D721Med (cell line): Measurements from ENCODE around the gene C1GALT1C1L.
"Not testable (repeated sequence)": the region's sequence is repeated elsewhere in the genome, so short reads cannot be mapped to it uniquely, and the experiment has no call there.

ENCODE experiments used
- DNase-seq: peaks from one replicate; pipeline ENCODE4 v3.0.0; 2011; ENCODE audit warnings: low spot score; ENCODE audit not compliant: insufficient read length
- FAIRE-seq: peaks from 2 replicates; lab custom pipeline; 2011; peaks lifted over from hg19 to GRCh38; lab: Jason Lieb, UNC
- CTCF ChIP-seq: IDR thresholded peaks from 2 replicates; pipeline ENCODE4 v1.5.1; 2012; ENCODE audit warnings: mild to moderate bottlenecking, control low read depth; ENCODE audit not compliant: insufficient read depth; ENCODE audit errors: missing control alignments

The C1GALT1C1L gene

GRCh38 chr2:43692428-43692994, 16.3 kb upstream of the C1GALT1C1L start:
- no peak for TF ChIP-seq CTCF
- DNase-seq (no peak), FAIRE-seq (no peak)

- no peak for TF ChIP-seq CTCF
- FAIRE-seq (no peak), DNase-seq (no peak)
These were observed 13.8 kb upstream of the C1GALT1C1L start for GRCh38 chr2:43689999-43690398.

- DNase-seq (no peak), FAIRE-seq (no peak)
- no peak for TF ChIP-seq CTCF
These were observed 9.1 kb upstream of the C1GALT1C1L start for GRCh38 chr2:43685357-43685756.

GRCh38 chr2:43677783-43678182, 1.6 kb upstream of the C1GALT1C1L start:
- not testable (repeated sequence) for DNase-seq, FAIRE-seq

GRCh38 chr2:43675646-43676321, 445 bp downstream of the C1GALT1C1L start:
- no peak for FAIRE-seq
- DNase-seq: no peak
- no peak for TF ChIP-seq CTCF

GRCh38 chr2:43657241-43657640, 19.0 kb downstream of the C1GALT1C1L start:
- no peak for TF ChIP-seq CTCF

GRCh38 chr2:43653506-43653905, 22.7 kb downstream of the C1GALT1C1L start:
- no peak for TF ChIP-seq CTCF
- no peak for FAIRE-seq
- no peak for DNase-seq

More at GRCh38 chr2:43657241-43657640, 19.0 kb downstream of the C1GALT1C1L start:
- no peak for DNase-seq
- no peak for FAIRE-seq
